ENCODE data around the gene NPHP4.

DNA sequence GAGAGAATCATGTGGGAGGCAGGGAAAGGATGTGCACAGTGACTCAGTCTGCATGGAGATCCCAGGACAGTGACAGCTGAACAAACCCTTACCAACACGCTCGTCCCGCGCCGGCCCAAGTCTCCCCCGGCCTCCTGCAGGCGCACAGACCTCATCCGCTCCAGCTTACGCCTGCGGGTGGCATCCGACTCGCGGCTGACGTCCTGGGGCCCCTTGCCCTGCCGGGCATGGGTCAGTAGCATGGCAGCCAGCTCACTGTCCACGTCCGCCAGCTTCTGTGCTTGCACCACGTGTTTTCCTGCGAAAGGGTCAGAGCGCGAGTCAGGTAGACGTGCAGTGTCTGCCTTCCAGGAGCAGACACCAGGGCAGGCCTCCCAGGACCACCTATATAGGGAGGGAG lies 115.2 kb downstream of the NPHP4 start:
- TF ChIP-seq, protein P1, sequence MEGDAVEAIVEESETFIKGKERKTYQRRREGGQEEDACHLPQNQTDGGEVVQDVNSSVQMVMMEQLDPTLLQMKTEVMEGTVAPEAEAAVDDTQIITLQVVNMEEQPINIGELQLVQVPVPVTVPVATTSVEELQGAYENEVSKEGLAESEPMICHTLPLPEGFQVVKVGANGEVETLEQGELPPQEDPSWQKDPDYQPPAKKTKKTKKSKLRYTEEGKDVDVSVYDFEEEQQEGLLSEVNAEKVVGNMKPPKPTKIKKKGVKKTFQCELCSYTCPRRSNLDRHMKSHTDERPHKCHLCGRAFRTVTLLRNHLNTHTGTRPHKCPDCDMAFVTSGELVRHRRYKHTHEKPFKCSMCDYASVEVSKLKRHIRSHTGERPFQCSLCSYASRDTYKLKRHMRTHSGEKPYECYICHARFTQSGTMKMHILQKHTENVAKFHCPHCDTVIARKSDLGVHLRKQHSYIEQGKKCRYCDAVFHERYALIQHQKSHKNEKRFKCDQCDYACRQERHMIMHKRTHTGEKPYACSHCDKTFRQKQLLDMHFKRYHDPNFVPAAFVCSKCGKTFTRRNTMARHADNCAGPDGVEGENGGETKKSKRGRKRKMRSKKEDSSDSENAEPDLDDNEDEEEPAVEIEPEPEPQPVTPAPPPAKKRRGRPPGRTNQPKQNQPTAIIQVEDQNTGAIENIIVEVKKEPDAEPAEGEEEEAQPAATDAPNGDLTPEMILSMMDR (IDR thresholded peaks at IDR 0.05 in 4 of 5, conservative IDR thresholded peaks at IDR 0.05 in 1 of 5) = no peak
- no peak for TF ChIP-seq POLR2A (IDR thresholded peaks at IDR 0.05)
